Transverse colon (tissue), 4 donors: Measurements from ENCODE around the gene DHX16. TPM values are rescaled to one million over a fixed set of nuclear protein-coding genes. Genes with fewer than 3 reads are reported as not detected.

Source experiments
- DNase-seq: peaks from one replicate; pipeline ENCODE4 v3.0.0-alpha.2; 2019
- H3K27ac ChIP-seq, 4 donors: fragments of 200-600 bp; sonication (generic); 2 replicates each; pipeline ENCODE4 v1.5.1; 2016 to 2018; ENCODE audit warnings: inconsistent platforms in 4 of 4
- H3K27me3 ChIP-seq: fragments of 200-600 bp; sonication (generic); 2 replicates; pipeline ENCODE4 v1.5.1; 2017; ENCODE audit warnings: inconsistent platforms
- H3K36me3 ChIP-seq, 4 donors: fragments of 200-600 bp; sonication (generic); 2 replicates each; pipeline ENCODE4 v1.5.1; 2017 to 2019; ENCODE audit warnings: inconsistent platforms in 4 of 4
- H3K4me1 ChIP-seq, 4 donors: fragments of 200-600 bp; sonication (generic); 2 replicates each; pipeline ENCODE4 v1.5.1; 2017 to 2020; ENCODE audit warnings: inconsistent platforms in 4 of 4
- H3K4me3 ChIP-seq, 4 donors: fragments of 200-600 bp; sonication (generic); 1 replicate in 1 of 4; 2 replicates in 3 of 4; pipeline versions ENCODE4 v1.5.1 to v1.6.1; 2017 to 2019; ENCODE audit warnings: inconsistent platforms in 4 of 4
- H3K9me3 ChIP-seq, 2 donors: fragments of 200-600 bp; sonication (generic); 2 replicates each; pipeline ENCODE4 v1.5.1; 2017 to 2019; ENCODE audit warnings: inconsistent platforms in 2 of 2
- EP300 ChIP-seq: sonication (generic); formaldehyde crosslinking; IDR thresholded peaks from one replicate; pipeline ENCODE4 v1.6.1; 2017; ENCODE audit warnings: antibody characterized with exemption, low read depth
- POLR2A ChIP-seq: fragments of 450-650 bp; IDR thresholded peaks from one replicate; pipeline ENCODE4 v1.6.1; 2016; ENCODE audit warnings: antibody characterized with exemption, mild to moderate bottlenecking, moderate library complexity
- POLR2AphosphoS5 ChIP-seq, 3 donors: sonication (generic); formaldehyde crosslinking; IDR thresholded peaks; one replicate each; pipeline ENCODE4 v1.6.1; 2016; ENCODE audit warnings: antibody characterized with exemption in 3 of 3
- WGBS, 2 donors: methylation state at CpG; one replicate each; pipeline ENCODE4 v1.1.5; 2018; ENCODE audit warnings: low coverage in 1 of 2; 5-methylcytosine and 5-hydroxymethylcytosine counted together
- in situ Hi-C, 4 donors: fragments of 200-750 bp; cut with MboI; loops; one replicate each; pipeline versions ENCODE4 v1.15.0 to v1.15.1; 2017; ENCODE audit warnings: low sequenced_read_pairs in 3 of 4, low pct_ligation_motif_present in 1 of 4, low pct_unique_long_range_greater_than_20kb in 1 of 4
- intact Hi-C: fragments of 100-400 bp; cut with DNase I; formaldehyde crosslinking; loops from one replicate; pipeline ENCODE4 v1.15.1; 2023; ENCODE audit warnings: low total_unique reads
- total RNA-seq, 4 donors: library from RNA; depleted of rRNA; stranded (reverse); fragments of >200 nt; gene quantifications; one replicate each; pipeline ENCODE4 v1.1.0, GENCODE V29; 2016
- TF ChIP-seq, protein P1 (sequence below), 5 experiments: fragments of 200-600 bp in 3 of 5; fragments of 450-650 bp in 2 of 5; sonication (generic) in 3 of 5; IDR thresholded peaks; 1 replicate in 2 of 5; 2 replicates in 3 of 5; pipeline ENCODE4 v1.5.1; 2016 to 2017; ENCODE audit warnings: antibody characterized with exemption in 5 of 5, inconsistent platforms in 3 of 5, mild to moderate bottlenecking in 2 of 5, moderate library complexity in 1 of 5

The DHX16 gene
- total RNA-seq, 4 donors from 2014 or later = 37.8 to 144 (median 41.3) TPM

DNA sequence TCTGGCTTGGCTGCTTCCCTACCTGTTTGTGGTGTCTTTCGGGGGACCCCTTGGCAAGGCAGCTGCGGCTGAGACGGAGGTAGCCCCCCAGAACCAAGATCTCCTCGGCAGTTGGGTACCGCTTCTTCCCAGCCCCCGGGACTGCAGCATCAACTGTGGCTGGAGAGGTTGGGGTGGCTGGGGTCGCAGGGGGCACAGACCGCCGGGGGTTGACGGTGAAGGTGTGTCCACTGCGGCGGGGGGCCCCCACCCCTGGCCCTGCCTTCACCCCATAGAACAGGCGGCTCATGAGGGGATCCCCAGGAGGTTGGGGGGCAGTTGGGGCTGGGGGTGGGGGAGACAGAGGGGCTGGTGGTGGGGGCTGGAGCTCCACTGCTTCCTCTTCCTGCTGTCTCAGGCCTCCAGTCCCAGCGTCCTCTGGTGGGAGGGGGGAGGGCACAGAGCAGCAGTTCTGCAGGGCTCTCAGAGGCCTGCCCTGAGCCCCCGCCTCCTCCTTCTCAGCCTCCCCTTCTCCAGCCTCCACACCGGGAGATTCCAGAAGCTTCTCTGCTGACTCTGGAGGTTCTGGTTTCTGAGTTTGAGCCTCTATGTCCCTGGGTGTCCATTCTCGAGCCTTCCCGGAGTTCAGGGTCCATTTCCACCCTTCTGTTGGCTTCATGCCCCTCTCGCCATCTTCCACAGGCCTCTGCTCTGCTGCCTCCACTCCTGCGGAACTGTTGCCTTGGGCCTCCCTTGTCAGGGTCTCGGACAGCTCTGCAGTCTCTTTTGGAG is 11.8 kb upstream of the DHX16 start:
- in situ Hi-C loops = loop anchor here in 2 of 4 donors (5.0 kb wide), 2 partner anchors 33 to 38 kb away; partner anchors contain the start of genes MDC1 (in 1 of the 2) and TUBB (in 1 of the 2)
- Histone ChIP-seq H3K4me3 (peak overlapping the region; percentile 63 to 81 (median 68)), H3K9me3 (no peaks in the 10 kb centered on the region), H3K27me3 (no peaks in the 10 kb centered on the region), H3K36me3 (no peaks in the 10 kb centered on the region), H3K27ac (peak overlapping the region; percentile 93 to 99 (median 96)), H3K4me1 (peaks cover 0 to 86% (median 38%) of the 10 kb centered on the region in 4 donors)
- intact Hi-C loops = loop anchor here (5.0 kb wide), 2 partner anchors 67 to 128 kb away; partner anchors contain the start of genes MRPS18B and PPP1R10
- TF ChIP-seq POLR2A (no peak), POLR2AphosphoS5 (IDR thresholded peaks at IDR 0.05) (no peak), EP300 (no peak)
- TF ChIP-seq, protein P1, sequence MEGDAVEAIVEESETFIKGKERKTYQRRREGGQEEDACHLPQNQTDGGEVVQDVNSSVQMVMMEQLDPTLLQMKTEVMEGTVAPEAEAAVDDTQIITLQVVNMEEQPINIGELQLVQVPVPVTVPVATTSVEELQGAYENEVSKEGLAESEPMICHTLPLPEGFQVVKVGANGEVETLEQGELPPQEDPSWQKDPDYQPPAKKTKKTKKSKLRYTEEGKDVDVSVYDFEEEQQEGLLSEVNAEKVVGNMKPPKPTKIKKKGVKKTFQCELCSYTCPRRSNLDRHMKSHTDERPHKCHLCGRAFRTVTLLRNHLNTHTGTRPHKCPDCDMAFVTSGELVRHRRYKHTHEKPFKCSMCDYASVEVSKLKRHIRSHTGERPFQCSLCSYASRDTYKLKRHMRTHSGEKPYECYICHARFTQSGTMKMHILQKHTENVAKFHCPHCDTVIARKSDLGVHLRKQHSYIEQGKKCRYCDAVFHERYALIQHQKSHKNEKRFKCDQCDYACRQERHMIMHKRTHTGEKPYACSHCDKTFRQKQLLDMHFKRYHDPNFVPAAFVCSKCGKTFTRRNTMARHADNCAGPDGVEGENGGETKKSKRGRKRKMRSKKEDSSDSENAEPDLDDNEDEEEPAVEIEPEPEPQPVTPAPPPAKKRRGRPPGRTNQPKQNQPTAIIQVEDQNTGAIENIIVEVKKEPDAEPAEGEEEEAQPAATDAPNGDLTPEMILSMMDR (IDR thresholded peaks at IDR 0.05) = no peak
- peak; percentile 67 for DNase-seq
- 38% methylated on average over 18 of the region's 21 CpGs; no CpG with 5 or more reads in 1 of the 2 donors for WGBS, 2 donors

GRCh38 chr6:30683980-30684338 is 11.2 kb upstream of the DHX16 start:
- no peak for TF ChIP-seq EP300
- no peak for TF ChIP-seq POLR2A
- TF ChIP-seq, protein P1 (IDR thresholded peaks at IDR 0.05) = no peak
- no peak for TF ChIP-seq POLR2AphosphoS5 (IDR thresholded peaks at IDR 0.05)
- 20 to 56% methylated on average over 1 to 2 of the region's 2 CpGs for WGBS, 2 donors
- peaks cover 0 to 86% (median 43%) of the 10 kb centered on the region in 4 donors for H3K4me1 ChIP-seq
- no peak for DNase-seq
- no peaks in the 10 kb centered on the region for H3K9me3 ChIP-seq
- peak overlapping the region; percentile 93 to 99 (median 96) for H3K27ac ChIP-seq
- no peaks in the 10 kb centered on the region for H3K36me3 ChIP-seq
- no peaks in the 10 kb centered on the region for H3K27me3 ChIP-seq
- peak overlapping the region; percentile 63 to 81 (median 68) for H3K4me3 ChIP-seq
- intact Hi-C loops = loop anchor here (5.0 kb wide), 1 partner anchor 128 kb away; no protein-coding TSS in a partner anchor
- in situ Hi-C loops = loop anchor here in 2 of 4 donors (5.0 kb wide), 2 partner anchors 33 to 38 kb away; partner anchors contain the start of genes MDC1 (in 1 of the 2) and TUBB (in 1 of the 2)

DNA sequence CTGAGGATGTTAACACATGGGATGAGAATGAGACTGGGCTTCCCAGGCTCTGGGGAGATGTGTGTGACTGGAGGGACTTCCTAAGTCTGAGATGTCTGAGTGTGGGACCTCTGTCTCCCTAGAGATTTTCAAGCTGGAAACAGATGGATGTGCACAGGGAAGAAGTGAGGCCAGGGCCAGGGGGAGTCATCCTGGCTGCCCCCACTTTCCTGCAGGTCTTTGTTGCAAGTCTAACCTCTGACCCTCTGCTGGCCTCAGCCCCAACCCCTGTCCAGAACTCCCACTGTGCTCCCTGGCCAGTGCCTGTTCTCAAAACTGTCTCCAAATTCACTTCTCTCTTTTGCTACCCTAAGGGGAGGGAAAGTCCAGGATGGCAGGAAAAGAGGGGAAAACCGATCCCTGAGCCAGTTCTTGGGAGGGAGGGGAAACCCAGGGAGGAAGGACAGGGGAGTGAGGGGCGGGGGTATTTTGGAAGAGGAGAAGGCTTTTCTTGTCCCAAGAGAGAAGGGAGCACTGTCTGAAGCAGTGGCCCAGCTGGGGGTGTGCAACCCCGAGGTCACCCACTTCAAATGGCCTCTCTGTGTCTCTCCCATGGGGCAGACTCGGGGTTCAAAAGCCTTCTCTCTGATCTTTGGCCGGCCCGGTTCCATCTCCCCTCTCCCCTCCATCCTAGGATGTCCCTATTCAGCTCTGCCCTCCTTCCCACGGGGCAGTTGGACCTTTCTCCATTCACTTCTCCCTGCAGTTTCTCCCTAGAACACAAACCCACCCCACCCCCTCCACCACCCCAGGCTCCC is 10.6 kb upstream of the DHX16 start:
- H3K36me3 ChIP-seq = no peaks in the 10 kb centered on the region
- peak overlapping the region; percentile 63 to 81 (median 68) for H3K4me3 ChIP-seq
- no peaks in the 10 kb centered on the region for H3K27me3 ChIP-seq
- H3K9me3 ChIP-seq = no peaks in the 10 kb centered on the region
- 44% methylated on average over 7 of the region's 7 CpGs; no CpG with 5 or more reads in 1 of the 2 donors for WGBS, 2 donors
- peak overlapping the region; percentile 93 to 99 (median 96) for H3K27ac ChIP-seq
- DNase-seq = no peak
- in situ Hi-C loops = loop anchor here in 2 of 4 donors (5.0 kb wide), 2 partner anchors 34 to 39 kb away; partner anchors contain the start of genes MDC1 (in 1 of the 2) and TUBB (in 1 of the 2)
- H3K4me1 ChIP-seq = peaks cover 0 to 86% (median 44%) of the 10 kb centered on the region in 4 donors
- TF ChIP-seq, protein P1 (IDR thresholded peaks at IDR 0.05) = no peak
- no peak for TF ChIP-seq POLR2A
- TF ChIP-seq POLR2AphosphoS5 (IDR thresholded peaks at IDR 0.05) = no peak
- TF ChIP-seq EP300 = no peak
- intact Hi-C loops = loop anchor here (5.0 kb wide), 1 partner anchor 129 kb away; no protein-coding TSS in a partner anchor
